HG03025 (cell line): ENCODE results near the gene RBPJ.
A peak's percentile ranks its signal among the peaks of the same experiment; 100 is the strongest.

Experiments used
- ATAC-seq: cut with Tn5 transposase; IDR thresholded peaks from one replicate; pipeline ENCODE4 v1.9.1; 2021; ENCODE audit warnings: mild to moderate bottlenecking, moderate library complexity; ENCODE audit not compliant: unreplicated experiment, low FRiP score

RBPJ gene

DNA sequence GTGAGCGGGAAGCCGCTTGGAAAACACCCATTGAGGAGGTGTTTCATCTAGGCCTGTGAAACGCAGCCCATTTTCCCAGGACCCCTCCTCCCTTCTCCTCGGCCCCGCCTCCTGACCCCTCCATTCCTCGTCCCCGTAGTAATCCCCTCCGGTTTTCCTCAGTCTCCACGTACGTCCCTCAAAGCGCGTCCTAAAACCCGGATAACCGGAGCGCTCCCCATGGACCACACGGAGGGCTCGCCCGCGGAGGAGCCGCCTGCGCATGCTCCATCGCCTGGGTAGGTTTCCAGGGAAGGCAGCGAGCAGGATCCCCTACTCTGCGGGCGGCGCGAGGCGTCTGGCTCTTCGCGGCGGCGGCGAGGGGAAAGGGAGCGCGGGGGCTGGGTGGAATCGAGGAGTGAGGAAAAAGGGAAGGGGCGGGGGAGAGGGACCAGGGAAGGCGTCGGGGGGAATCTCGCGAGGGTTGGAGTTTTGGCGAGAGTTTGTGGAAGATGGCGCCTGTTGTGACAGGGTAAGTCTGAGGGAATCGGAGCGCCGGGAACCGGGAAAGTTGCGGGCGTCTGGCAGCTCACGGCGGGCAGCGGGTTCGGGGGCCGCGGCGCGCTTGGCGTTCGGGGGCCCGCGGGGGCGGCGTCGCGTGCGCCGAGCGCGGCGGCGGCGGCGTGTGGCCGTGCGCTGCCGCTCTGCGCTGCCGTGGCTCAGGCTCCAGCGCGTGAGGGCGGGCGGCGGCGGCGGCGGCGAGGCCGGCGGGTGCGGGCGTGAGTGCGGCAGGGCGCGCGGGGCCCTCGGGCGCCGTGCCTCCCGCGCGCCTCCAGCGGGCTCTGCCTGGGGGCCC lies at the start of gene RBPJ:
TSS of gene RBPJ (plus strand) at position 477 of the 835 bp plus-strand sequence. CDS start at position 492, 15 bp downstream.
- no peak for ATAC-seq

DNA sequence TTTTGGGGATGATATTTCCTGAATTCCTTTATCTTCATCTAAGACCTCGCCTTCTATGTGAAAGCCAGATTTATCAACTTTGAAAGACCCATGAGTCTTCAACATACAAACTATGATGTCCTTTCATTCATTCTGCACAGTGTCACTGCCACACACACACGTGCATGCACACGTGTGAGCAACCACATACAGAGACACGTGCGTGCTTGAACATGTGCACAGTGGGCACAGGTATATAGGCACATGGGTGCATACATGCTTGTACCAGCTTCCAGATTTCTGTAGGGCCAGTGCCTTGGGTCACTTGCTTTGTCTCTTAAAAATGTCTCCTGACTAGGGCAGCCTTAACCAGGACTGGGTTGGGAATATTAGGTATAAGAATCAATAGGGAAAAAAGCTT lies 49.1 kb upstream of the RBPJ start:
- no peak for ATAC-seq

DNA sequence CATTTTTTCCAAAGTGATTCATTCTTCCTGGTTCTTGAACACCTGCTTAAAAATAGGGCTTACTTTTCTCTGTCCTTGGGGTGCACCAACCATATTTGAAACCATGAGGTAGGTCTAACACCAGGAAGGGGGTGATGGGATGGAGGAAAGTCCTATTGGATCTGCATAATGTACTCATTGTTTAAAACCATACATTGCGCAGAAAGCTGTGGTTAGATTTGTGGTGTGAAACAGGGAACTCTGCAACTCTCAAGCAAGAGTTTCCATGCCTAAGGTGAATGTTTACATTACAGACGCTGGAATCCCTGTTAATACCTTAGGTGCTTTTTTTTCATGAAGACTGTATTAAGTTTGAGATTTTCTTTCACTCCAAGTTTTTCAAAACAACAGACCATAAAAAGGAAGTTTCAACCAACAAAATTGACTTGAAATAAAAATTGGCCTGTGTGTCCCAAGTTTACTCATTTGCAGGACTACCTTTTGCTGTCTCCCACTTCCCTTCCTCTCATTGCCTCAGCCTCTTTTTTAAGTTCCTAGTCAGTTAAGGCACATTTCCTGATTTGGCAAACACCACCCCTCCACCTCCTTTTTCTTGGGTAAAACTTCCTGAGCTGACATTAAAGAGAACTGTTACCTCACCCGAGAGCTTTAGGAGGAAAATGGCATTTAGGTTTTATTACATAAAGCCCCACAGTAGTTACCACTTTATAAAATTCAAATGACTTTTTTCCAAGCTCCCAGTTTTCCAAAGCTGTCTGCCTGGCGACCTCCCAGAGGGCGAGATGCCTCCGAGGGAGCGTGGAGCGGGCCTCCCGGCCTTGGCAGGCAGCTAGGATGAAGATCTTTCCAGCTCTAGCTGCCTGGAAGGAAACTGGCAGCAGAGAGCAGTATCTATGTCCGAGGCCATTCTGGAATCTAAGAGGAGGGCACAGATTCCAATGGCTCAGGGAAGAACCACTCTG lies 47.9 kb upstream of the RBPJ start:
- no peak for ATAC-seq

DNA sequence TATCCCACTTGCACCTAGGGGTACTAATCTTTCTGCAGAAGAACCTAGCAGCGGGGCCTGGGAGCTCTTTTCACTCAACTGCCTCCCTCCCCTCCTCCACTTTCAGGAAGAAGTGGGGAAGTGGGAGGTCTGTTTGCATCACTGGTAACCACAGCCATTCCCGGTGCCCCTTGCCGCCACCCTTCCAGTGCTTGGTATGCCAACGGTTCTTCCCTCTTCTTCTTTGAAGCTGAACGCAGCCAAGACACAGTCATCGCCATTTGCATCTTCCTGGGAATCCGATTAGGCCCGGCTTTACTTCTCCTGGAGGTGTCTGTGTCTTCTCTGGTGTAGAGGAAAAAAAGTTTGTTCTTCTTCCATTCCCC lies 47.2 kb upstream of the RBPJ start:
- ATAC-seq: no peak

DNA sequence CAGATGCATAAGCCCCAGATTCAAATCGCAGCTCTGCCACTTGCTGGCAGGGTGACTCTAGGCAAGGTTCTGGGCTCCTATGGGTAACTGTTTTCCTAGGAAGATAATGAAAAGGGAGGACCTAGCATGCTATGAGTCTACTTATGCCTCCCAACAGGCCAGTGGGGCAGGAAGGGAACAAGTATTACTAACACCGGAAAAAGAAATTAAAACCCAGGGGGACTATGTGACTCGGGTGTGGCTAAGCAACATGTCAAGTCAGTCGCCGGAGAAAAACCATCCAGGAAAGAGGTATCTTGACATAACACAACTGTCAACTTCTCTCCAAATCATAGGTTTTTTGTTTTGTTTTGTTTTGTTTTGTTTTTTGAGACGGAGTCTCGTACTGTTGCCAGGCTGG lies 45.5 kb upstream of the RBPJ start:
- no peak for ATAC-seq

DNA sequence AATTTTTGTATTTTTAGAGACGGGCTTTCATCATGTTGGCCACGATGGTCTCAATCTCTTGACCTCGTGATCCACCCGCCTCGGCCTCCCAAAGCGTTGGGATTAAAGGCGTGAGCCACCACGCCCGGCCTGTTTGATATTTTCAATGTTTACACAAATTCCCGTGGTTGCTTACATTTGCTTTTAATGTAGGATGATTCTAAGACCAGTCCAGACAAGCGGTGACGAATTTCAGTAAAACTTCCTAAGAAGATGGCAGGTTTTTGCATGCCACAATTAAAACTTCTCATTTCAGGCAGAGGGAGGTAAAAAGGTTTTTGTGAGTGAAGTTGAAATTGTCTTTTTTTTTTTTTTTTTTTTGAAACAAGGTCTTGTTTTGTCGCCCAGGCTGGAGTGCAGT lies 41.4 kb upstream of the RBPJ start:
- no peak for ATAC-seq

DNA sequence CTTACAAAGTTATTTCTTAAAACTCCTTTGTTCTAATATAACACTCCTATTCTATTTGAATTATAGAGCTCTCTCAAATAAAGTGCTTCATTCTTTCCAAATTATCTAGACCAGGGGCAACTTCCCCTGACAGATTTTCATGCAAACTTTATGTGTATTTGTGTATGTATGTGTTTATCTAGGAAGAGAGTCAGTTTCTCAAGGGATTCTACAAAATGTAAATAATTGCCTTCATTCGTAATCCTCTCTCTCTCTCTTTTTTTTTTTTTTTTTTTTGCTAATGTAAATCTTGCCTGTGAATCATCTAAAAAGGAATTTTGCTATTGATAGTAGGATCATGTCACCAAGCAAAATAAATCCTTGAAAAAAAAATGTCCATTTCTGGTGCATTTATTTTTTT lies 38.9 kb upstream of the RBPJ start:
- no peak for ATAC-seq

DNA sequence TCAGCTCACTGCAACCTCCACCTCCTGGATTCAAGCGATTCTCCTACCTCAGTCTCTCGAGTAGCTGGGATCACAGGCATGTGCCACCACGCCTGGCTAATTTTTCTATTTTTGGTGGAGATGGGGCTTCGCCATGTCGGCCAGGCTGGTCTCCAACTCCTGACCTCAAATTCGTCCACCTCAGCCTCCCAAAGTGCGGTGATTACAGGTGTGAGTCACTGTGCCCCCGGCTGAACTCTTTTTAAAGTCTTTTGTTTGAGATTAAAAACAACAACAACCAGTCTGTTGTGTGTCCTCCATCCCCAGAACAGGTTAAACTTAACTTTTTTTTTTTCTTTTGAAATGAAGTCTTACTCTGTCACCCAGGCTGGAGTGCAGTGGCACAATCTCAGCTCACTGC lies 36.3 kb upstream of the RBPJ start:
- ATAC-seq: no peak

DNA sequence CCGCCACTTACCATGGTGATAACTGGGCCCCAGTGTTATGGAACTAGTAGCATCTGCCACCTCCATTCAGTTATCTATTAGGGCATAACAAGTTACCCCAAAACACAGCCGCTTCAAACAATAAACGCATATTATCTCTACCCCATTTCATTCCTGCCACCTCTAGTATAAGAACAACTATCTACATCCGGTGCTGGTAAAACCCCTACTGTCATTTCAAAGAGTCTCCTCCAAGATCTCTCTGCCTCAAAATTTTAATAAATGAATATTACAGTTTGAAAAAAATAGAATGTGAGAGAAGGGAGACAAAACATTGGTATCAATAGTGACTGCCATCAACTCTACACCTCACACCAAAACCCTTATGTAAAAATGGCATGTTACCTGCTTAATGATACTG lies 35.5 kb upstream of the RBPJ start:
- ATAC-seq: no peak

DNA sequence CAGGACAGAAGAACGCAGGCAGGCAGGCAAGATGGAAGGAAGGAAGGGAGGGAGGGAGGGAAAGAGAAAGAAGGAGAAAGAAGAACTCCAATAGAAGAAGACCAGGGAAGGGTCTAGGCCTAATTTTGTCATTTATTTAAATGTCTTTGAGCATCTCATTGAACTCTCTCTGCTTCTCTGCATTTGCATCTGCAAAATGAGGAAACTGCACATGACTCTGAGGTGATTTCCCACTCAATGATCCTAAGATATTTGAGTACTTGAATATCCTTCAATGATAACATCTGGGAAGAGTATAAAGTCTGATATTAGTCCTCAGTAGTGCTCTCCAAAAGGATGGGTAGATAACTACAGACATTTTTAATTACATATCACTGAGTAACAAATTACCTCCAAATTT lies 33.1 kb upstream of the RBPJ start:
- ATAC-seq: no peak

DNA sequence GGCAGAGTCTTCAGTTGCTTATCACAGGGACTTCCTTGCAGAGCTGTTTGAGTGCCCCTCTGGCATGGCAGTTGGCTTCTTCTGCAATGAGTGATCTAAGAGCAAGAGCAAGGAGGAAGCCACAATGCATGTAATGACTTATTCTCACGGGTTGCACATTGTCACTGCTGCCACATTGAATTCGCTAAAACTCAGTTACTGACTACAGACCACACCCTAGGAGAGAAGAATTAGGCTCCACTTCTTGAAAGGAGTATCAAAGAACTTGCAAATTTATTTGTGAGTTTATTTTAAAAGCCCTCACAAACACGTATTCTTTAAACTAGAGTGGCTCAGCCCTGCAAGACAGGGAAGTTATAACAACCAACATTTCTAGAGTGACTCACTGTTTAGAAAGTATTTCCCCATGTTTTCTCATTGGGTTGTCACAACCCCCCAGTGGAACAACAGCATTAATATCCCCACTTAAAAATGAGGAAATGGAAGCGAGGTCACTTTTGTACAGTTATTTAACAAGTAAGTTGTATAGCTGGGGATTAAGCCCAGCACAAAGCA lies 32.4 kb upstream of the RBPJ start:
- ATAC-seq: peak; percentile 77

DNA sequence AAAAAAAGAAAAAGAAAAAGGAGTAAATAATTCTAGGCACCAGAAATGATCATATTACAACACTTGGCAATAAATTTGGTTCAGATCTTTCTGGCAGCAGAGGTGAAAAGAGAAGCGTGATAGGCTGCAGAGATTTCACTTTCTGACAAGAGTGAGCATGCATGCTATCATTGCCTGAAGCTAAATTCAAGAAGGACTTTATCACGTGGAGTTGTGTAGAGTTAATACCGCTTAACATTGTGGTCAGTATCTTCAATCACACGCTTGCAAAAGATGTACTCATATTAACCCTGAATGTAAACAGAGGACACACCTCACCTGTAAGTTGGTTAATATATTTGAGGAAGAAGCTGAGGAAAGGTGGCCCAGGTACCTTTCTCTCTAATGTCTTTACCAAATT lies 31.4 kb upstream of the RBPJ start:
- ATAC-seq: no peak

DNA sequence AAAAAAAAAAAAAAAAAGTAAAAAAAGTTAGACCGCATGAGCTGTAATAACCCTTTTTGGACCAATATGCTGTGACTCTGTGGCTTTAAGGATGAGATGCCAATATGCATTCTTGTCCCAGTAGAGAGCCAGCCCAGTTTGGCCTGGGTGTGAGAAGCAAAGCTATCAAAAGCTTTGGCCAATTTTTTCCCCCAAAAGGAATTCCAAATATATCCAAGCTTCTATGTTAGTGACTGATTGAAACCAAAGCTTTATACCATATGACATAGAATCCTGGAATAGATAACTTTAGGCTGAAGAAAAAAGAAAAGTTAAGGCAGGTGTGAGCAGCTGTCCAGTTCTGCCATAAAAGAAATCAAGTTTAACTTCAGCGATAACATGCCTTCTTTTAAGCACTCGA lies 30.5 kb upstream of the RBPJ start:
- ATAC-seq: no peak

DNA sequence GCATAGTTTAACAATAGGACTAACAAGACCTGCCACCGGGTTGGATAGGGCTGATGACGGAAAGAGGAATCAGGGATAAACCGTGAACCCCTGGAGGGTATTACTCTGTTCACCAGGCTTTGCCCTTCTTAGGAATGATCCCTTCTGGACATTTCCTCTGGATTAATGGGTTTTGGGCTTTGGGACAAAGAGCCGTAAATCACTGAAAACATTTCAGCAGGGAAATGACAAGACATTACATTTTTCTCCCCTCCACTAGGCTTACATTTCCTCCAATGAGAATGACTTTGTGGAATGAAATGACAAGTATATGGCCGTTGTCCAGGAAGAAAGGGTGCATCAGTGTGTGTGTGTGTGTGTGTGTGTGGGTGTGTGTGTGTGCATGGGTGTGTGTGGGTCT lies 25.9 kb upstream of the RBPJ start:
- no peak for ATAC-seq

DNA sequence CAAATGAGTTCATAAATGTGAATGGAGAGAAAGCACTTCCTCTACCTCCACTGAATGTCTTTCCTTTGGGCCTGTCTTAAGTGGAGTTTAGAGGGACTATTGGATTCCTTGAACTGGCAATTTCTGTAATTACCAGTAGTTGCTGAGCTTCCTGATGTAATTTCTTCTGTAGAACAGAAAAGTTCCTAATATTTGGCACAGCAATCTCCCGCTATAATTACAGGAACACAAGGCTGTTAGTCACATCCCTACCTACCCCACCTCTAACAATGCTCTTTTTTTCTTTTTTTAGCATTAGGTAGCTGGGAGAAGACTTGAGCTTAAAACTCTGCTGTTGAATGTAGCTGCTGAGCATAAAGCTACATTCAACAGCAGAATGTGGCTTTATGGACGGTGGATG lies 24.8 kb upstream of the RBPJ start:
- ATAC-seq: no peak

DNA sequence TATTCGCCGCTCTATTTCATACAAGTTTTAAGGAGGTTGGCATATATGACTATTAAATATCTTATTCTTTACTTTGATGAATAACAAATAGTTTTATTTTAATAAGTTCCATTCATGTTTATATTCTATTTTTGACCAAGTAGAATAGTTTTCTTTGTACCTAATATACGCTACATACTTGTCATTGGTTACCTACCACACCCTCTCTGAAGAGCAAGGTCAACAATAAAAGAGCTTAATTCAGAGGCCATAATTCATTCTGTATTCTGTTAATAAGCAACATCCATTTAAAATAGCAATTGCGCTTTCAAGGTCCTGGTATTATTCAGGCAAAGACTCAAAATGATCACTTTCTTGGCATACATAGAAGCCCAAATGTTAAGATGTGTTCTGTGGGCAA lies 24.3 kb upstream of the RBPJ start:
- ATAC-seq: no peak

DNA sequence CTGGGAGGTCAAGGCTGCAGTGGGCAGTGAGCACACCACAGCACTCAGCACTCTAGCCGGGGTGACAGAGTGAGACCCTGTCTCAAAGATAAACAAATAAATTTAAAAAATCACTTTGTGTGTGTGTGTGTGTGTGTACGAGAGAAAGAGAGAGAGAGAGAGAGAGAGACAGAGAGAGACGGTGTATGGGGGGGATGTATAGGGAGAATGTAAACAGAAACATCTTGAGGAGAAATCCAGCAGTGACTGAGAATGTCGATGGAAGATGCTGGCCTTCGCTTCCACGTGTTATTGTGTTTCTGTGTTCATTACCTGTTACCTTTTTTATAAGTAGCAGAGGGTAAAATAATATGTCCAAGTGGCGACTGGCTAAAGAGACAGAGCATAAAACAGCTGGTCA lies 23.6 kb upstream of the RBPJ start:
- no peak for ATAC-seq

DNA sequence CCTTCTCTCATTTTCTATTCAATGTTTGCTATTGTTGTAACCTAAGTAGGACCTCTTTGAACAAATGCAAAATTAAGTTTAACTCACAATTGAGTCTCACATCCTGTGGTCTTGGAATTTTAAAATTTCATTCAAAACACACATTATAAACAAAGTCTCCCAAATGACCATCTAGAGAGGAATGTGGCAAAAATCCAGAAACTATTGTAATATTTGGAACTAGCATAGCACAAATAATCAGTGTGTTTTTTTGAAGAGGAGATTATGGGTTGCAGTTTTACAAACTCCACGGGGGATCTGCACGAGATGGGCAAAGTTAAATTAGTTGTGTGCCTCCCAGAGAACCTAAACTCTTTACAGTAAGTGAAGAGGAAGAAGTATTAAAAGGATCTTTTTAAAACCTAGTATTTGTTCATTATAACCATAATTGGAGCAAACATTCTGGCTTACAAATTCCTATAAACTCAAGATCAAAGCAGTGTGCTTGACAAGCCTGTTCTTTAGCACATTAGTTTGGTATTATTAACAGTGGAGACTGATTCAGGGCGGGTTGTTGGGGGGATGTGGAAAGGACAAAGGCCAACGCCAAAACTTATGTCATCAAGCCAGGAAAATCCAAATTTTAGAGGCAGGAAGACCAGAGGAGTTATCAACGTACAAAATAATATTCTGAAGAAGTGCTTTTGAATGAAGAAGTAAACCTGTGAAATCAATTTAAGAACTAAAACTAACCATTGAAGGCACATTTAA lies 22.4 kb upstream of the RBPJ start:
- no peak for ATAC-seq

DNA sequence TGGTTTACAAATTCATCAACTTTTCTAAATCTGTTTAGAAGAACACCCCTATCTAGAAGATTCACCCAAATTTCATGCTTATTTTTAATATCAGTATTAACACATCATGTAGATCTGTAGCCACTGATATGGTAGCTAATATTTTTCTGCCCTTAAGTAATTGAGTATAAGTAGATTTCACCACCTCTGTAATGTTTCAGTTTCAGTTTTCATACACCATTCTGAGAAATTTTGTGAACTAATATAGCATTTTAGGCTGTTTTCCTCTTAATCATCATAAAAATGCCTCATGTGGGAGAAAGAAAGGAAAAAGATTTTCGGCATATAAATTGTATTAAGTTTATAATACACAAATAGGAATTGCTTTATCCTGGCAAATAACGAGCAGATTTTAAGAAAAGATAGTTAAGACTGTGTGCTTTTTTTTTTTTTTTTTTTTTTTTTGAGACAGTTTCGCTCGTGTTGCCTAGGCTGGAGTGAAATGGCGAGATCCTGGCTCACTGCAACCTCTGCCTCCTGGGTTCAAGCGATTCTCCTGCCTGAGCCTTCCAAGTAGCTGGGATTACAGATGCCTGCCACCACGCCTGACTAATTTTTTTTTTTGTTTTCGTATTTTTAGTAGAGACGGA lies 21.4 kb upstream of the RBPJ start:
- peak; percentile 66 for ATAC-seq
